Embryonic facial prominence (tissue), 1 donor: ENCODE data around the gene PDXP.

Experiments used
- DNase-seq: peaks from one replicate; pipeline ENCODE4 v3.0.0-alpha.2; 2016; ENCODE audit errors: extremely low spot score

PDXP gene

DNA sequence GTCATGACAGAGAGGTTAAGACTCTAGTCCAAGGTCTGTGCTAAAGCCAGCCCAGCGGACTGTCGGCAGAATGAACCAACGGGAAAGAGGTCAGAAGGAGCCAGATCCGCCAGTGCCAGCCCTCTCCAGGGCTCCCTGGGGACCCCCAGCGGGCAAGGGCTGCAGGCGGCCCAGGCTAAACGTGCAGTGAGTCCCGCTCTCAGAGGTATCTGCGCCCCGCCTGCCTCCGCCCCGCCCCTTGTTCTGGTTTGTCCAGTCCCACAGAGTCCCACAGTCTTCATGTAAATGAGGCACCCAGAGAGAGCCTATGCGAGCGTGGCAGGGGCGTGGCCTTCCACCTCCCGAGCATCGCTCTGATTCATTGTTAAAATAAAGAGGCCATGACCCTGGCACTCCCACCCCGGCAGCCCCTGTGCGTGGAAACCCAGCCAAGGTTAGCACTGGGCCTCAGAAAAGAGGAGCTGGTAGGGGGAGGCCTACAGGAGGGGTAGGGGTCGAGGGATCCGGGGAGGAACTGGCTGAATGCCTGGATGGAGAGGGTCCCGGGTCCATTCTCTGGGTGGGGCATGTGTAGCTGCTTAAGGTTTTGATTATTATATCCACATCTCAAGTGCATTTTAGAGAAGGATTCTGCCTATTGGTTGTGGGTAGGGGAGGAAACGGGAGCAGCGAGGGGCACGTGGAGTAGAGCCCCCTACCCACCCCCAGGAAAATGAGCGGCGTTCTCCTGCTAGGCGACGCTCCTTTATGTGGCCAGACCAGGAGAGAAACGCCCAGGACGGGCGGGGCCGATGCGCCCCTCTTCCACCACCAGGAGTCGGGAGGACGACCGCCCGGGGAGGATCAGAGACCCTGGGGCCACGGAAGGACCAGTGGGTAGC lies 38.4 kb downstream of the PDXP start, which contains the start of gene TRIOBP:
TRIOBP (plus strand) TSS at position 392 of the 881 bp plus-strand sequence. CDS start 4,318 bp downstream, outside the sequence.
- DNase-seq, result peak; percentile 85

DNA sequence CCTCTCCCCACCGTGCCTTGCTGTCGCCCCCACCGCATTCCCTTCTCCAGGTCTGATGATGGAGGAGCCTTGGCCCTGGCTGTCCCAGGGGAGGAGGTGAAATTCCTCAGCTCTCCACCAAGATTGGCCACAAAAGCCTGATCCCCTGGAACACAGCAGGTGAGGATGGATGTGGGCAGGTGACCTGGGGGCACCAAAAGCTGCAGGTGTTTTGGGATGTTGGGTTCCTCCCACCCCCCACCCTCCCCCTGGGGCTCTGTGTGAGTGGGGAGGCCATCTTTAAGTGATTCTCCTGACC lies 39.0 kb downstream of the PDXP start:
- no peak for DNase-seq

DNA sequence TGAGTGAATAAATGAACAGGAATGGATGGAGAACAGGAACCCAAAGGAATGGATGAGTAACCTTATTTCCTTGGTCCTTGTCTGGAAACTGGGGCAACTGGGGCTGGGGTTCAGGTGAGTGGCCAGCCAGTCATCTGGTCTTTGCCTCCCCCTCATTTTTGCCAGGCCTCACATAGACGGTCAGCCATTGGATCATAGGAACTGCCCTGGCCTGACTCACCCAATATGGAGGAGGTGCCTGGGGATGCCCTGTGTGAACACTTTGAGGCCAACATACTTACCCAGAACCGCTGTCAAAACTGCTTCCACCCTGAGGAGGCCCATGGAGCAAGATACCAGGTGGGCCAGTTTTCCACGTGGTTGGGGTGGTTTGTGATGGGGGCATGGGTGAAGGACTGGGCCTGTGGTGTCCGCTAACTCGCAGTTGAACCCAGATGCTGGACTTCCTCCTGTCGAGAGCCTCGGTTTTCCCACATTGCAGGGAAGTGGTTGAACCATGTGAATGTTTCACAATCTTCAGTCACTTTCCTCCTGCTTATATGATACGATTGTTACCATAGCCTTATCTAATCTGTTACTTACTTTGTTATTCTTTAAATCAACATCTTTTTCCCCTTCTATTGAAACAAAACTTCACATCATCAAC lies 42.7 kb downstream of the PDXP start:
- no peak for DNase-seq

DNA sequence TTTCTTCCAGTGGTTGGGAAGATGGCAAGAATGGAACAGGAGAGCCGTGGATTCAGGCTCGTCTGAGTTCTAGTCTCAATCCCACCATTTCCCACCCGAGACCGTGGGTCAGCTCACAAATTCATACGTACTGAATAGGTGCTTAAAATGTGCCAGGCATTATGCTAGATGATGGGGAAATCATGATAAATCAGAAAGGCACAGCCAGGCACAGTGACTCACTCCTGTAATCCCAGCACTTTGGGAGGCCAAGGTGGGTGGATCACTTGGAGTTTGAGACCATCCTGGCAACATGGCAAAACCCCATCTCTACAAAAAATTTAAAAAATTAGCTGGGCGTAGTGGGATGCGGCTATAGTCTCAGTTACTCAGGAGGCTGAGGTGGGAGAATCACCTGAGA lies 45.4 kb downstream of the PDXP start:
- no peak for DNase-seq

DNA sequence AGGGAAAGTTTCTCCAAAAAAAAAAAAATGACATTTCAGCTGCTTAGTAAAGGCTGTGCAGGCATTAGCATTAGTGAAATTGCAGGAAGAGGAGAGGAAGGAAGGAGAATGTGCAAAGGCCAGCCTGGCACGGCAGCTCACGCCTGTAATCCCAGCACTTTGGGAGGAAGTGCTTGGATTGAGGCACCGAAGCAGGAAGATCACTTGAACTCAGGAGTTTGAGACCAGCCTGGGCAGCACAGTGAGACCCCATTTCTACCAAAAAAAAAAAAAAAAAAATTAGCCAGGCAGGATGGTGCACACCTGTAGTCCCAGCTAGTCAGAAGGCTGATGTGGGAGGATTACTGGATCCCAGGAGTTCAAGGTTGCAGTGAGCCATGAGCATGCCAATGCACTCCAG lies 46.1 kb downstream of the PDXP start:
- DNase-seq, result no peak

DNA sequence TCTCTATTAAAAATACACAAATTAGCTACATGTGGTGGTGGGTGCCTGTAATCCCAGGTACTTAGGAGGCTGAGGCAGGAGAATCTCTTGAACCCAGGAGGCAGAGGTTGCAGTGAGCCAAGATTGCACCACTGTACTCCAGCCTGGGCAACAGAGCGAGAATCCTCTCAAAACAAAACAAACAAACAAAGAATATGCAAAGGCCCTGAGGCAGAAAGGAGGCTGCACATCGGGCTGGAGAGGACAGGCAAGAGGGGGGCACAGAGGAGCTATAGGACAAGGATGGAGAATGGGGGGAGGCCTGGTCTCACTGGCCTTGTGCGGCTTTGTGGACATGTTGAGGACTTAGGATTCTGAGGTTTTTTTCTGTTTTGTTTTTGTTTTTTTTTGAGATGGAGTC lies 46.7 kb downstream of the PDXP start:
- DNase-seq, result no peak

DNA sequence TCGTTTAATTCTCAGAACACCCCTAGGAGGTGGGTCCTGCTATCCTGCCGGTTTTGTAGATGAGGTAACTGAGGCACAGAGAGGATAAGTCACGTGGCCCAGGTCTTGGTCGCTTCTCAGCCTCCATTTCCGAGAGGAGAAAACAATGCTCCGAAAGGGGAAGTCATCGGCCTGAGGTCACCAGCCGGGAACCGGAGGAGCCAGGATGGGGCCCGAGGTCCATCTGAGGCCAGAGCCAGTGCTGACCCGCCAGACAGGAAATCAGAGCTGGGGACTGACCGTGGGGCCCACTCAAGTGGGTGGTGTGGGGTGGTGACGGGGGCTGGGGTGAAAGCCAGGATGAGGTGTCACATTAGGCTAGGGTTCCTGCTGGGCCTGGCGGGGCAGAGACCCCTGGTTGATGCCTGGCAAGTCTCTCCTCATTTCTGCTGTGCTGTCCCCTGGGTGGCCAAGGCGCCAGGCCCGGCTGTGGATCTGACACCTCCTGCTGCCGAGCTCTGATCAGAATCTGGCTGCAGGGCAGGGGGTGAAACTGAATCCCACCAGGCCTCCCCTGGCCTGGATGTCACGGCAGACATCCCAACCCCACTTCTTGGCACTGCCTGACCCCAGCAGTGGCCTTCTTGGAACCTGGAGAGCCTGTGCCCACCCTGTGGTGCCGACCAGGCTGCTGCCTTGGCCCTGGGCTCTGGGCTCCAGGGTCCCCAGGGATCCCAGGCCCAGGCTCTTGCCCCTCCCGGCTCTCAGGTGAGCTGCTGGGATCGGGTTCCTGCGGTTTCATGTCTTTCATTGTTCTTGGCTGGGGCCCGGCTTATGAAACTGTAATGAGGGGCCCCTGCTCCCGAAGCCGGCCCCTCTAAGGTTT lies 50.3 kb downstream of the PDXP start:
- DNase-seq, result no peak

DNA sequence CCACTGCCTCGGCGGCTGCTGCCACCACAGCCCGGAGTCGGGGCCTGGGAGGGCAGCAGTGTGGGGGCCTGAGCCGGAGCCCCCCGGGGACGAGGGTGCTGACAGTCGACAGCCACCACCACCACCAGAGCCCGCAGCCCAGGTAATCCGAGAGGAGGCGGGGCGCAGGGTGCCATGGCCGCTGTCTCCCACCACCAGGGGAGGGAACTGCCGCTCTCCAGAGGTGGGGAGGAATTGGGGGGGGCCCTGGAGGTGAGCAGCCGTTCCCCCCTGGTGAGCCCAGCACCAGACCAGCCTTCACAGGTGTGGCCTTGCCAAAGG lies 50.9 kb downstream of the PDXP start:
- DNase-seq, result no peak

DNA sequence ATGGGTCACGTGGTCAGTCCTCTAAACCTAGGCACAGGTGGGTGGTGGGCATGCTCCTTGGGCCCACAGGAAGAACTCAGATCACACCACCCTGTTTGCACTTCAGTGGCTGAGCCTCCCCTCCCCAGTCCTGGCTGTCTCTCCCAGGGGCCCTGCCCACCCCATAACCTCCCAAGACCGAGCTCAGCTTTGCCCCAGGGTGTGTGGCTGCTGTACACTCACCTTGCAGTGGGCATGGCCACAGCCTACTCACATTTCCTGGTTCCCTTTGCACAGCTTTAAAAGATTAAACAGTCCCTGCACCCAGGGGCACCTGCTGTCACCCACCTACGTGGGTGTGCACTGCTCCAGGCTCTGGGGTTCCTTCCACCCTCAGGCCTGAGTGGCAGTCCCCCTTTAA lies 52.2 kb downstream of the PDXP start:
- no peak for DNase-seq

DNA sequence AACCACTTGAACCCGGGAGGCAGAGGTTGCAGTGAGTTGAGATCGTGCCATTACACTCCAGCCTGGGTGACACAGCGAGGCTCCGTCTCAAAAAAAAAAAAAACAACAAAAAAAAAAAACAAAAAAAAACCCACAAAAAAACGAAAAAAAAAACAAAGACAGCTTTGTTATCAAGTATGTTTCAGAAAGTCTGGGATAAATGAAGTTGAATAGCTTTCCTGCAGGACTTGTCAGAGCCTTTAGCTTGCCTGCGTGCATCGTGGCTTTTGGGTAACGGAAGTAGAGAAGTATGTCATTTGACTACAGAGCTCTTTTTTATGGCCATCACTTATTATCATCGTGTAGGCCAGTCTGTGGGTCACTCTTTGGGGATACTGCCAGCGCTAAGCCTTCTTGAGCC lies 53.0 kb downstream of the PDXP start:
- DNase-seq, result no peak

DNA sequence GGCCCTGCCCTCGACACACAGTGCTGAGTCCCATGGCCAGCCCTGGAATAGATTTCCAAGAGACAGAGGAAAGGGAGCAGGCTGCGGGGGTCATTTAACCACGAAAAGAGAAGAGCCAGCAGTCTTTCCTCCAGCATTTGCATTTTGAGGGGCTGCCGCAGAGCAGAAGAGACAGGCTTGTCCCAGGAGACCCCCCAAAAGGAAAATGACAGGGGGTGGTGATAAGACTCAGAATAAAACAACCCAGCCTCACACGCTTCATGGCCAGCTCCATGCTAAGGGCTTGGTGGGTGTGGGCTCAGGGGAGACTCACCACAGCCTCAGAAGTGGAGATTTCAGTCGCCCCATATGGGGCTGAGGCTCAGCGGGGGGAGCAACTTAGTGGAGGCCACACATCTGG lies 55.2 kb downstream of the PDXP start:
- DNase-seq, result no peak

DNA sequence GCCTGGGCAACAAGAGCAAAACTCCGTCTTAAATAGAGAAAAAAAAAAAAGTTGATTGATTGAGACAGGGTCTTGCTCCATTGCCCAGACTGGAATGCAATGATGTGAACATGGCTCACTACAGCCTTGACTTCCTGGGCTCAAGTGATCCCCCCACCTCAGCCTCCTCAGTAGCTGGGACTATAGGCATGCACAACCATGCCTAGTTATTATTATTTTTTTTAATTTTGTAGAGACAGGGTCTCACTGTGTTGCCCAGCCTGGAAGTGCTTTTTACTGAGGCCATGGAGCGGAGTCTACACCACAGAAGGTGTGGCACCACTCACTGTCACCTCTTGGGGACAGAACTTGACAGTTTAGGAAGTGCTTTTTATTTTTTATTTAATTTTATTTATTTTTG lies 56.1 kb downstream of the PDXP start:
- no peak for DNase-seq

DNA sequence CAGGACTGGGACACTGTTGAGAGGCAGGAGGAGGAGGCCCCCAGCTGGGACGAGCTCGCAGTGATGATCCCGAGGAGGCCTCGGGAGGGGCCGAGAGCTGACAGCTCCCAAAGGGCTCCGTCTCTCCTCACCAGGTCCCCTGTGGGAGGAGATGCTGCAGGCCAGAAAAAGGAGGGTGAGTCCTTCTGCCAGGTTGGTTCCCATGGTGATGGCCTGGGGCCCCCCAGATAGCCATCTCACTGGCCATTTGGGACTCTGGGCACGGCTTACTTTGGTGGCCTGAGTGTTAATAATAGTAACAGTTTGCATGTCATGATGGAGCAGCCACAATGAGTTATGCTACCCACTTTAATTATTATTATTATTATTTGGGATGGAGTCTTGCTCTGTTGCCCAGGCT lies 57.2 kb downstream of the PDXP start:
- no peak for DNase-seq
